Amygdala (tissue), 56 donors: Measurements from ENCODE around the gene LRPAP1.
A peak's percentile ranks its signal among the peaks of the same experiment; 100 is the strongest.
"Not testable (repeated sequence)": the region's sequence is repeated elsewhere in the genome, so short reads cannot be mapped to it uniquely, and the experiment has no call there.

Source experiments
- DNase-seq, 56 donors: peaks; one replicate each; lab custom pipeline; 2025; lab: John Stamatoyannopoulos, UW

The LRPAP1 gene

GRCh38 chr4:3535812-3536211 is 3.6 kb upstream of the LRPAP1 start:
- not testable (repeated sequence) for DNase-seq

DNA sequence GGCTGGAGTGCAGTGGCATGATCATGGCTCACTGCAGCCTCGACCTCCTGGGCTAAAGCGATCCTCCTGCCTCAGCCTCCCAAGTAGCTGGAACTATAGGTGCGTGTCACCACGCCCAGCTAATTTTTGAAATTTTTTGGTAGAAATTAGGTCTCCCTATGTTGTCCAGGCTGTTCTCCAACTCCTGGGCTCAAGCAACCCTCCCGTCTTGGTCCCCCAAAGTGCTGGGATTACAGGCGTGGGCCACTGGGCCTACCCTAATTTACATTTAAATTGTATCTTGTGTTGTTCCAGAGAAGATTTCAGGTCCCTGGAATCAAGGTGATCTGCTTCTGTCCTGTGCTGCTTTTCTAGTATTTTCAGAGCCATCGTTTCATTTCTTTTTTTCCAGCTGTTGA is 1.2 kb upstream of the LRPAP1 start:
- DNase-seq: no peak

DNA sequence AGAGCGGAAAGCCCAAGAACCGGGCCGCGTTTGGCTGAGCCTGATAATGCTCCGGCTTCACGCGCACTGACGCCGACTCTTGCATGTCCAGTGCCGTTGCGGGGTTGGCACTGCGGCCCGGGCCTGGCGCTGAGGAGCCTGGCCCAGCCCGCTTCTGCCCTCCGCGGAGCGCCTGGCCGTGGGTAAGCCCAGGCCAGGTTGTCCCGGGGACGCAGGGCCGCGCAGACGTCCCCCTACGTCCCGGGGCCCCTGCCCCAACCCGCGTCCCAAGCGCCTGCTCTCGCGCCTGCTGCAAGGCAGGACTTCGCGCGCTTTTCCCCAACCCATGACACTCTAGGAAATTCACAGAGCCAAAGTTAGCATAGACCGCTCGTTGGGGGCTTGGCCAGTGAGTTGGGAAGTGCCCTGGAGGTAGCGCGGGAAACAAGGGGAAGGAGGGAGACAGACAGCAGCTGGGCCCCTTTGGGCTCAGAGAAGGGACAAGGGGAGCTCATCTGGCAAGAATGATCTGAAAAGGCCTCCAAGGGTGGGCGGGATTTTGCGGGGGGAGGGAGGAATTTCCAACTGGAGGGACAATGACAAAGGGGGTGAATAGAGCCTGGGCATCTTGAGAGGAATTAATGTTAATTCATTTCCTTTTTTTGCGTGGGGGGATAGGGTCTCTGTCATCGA is 665 bp upstream of the LRPAP1 start:
- no peak for DNase-seq

DNA sequence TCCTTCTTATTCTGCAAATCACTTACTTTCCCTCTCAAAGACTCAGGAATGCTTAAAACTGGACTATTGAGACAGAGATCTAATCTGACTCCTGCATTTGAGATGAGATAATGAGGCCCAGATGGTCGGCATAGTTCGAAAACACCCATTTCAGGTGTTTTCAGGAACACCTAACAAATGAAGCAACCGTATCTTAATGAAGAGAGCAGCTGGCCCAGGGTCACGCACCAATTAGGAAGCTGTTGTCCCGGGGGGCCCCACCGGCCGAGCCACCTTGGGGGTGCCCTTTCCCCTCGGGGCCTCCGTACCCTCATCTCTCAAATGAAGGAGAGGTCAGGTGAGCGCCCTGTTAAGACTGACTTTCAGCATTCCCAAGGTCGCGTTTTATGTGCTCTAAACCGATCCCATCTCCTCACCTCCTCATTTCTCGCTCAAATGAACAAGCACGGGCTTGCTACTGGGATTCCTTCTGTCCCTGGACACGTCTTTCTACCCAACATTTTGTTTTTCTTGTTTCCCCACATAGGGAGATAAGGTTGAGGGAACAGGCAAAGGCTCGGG is 824 bp downstream of the LRPAP1 start:
- DNase-seq: no peak

DNA sequence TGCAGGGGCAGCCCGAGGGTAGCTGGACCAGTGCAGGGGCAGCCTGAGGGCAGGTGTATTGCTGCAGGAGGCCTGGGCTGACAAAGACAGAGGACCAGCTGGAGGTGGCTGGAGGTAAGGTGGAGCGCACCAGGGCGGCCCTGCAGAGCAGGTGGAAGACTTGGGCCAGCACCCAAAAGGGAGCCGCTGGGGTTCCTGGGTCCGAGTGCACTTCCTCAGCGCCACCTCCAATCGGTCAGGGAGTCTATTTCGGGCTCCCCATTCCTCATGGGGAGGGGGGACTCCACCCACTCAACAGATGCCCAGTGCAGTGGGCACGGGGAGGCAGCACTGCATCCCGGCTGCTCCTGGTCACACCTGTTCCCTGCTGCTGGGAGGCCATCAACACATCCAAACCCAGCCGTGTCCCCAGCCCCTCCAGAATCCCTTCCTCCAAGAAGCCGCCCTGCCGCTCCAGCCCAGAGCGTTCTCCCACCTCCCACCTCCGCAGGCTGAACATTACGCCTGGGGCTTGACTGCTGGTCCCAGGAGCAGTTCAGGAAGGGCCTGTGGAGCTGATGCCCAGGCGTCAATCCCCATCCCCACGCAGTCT is 1.5 kb downstream of the LRPAP1 start:
- DNase-seq: peak in 1 of 56 donors; percentile 18

DNA sequence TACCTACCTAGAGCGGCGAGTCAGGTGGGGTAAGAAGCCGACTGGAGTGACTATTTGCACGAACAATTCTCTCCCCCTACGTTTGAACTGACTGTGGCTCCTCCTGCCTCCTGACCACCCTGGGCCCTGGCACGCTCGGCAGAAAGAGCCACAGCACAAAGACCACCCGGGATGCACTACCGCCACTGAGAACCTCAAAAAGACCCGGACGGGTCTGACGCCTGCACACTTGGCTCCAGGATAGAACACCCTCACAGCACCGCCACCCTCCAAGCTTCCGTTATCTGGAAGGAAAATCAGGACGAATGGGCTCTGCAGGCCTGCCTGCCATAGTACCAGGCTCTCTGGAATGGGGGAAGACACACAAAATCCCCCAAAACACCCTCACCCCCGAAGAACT is 2.2 kb downstream of the LRPAP1 start:
- DNase-seq: no peak

DNA sequence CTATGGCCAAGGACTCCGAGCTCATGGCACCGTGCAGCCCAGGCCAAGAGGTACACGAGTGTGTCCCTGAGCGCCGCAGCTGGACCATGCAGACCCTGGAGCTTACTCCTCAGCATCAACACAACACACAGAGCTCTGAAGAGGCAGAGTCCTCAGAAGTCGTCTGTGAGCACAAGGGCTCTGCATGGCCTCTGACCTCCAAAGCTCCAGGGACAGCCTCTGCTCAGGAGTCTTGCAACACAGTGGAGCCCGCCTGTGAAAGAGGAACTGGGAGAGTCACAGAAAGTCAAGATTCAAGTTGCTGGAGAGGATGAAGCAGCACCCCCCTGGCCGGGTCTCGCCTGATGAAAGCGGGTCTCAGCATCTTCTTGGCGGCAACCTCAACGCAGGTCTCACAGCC is 2.9 kb downstream of the LRPAP1 start:
- peak in 8 of 56 donors; percentile 16 to 45 (median 26) for DNase-seq

- no peak for DNase-seq
Observed at GRCh38 chr4:3527914-3528876, 4.0 kb downstream of the LRPAP1 start.

DNA sequence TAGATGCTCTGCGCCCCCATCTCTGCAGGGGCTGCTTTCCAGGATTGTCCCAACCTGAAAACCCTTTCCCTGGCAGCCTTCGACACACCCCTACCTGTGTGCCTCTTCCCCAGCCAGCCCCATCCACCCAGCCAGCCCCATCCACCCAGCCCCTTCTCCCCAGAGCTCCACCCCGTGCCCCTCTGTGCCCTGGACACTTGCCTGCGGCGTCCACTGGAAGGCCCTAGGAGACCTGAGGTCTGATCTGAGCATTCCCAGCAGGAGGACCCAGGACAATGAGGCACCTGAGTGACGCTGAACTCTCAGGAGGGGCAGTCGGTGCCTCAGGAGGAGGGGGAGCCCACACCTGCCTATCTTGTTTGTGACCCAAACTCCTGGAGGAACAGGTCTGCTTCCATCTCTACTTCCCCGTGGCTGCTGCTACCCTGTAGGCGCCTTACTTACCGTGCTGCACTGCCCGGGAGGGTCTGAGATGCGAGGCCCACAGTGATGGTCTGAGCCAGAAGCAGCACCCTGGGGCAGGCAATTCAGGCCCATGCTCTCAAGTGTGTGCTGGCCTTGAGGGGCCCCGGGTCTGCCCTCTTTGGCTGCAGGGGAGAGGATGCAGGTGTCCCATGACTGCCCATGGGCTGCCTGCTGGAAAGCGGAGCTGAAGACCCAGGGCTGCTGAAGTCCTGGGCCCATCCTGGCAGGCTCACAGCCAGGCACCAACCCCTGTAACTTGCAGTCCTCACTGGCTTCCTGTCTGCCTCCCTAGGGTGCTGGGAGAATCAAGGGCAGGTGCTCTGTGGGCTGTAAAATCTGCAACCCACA is 4.9 kb downstream of the LRPAP1 start:
- no peak for DNase-seq

GRCh38 chr4:3526456-3526855 is 5.8 kb downstream of the LRPAP1 start:
- DNase-seq: no peak

DNA sequence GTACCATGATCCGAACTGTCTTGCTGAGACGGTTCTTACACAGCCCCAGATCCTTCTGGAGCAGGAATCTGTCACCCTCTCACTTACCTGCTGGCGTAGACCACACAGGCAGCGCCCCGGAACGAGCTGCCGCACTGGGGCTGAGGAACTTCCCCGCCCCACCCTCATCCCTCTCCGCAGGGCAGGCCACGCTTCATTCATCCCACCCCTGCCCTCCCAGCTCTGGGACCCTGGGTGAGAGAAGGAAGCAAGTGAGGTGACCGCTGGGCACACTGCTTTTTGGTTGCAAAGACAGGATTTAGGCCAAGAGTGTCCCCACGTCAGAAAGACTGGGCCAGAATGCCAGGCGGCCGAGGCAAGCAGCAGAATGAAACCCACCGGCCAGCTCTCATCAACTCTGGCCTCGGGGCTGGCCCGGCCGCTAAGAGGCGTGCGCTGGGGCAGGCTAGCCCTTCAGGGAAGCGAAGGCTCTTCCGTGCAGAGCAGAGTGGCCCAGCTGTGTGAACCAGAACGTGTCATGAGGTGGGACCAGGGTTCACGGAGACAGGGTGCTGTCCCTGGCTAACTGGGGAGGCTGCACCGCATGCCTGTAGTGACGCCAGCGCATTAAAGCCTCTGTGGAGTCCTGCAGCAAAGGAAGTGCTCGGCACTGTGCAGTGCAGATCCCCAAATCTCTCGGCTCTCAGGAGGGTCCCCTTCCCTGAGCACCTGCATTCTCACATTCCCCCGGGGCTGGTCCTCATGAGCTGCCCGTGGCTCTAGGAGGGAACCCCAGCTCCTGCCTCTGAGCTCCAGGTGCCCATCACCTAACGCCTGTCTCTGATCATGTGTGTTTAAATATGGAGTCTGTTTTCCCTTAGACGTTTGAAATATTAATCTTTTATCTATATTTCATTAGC is 6.4 kb downstream of the LRPAP1 start:
- DNase-seq: no peak

- no peak for DNase-seq
Observed at GRCh38 chr4:3524920-3525319, 7.3 kb downstream of the LRPAP1 start.

DNA sequence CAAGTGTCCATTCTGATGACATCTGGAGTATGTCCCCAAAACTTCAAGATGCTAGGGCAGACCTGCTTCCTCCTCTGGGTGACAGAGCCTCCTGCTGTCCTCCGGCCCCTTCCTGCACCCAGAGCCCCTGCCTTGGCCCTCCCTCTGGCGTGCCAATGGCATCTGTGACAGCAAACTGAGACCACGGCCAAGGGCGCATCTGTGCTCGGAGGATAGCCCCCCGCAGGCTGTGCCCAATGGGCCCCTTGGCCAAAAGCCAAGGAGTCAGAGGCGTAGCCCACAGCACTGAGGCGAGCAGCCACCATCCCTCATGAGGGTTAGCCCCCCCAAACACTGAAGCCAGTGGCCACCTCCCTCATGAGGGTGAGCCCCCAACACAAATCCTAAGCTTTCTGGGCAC is 7.9 kb downstream of the LRPAP1 start:
- no peak for DNase-seq

- no peak for DNase-seq
Observed at GRCh38 chr4:3523628-3524221, 8.5 kb downstream of the LRPAP1 start.

- DNase-seq: no peak
Observed at GRCh38 chr4:3523146-3523627, 9.0 kb downstream of the LRPAP1 start.

DNA sequence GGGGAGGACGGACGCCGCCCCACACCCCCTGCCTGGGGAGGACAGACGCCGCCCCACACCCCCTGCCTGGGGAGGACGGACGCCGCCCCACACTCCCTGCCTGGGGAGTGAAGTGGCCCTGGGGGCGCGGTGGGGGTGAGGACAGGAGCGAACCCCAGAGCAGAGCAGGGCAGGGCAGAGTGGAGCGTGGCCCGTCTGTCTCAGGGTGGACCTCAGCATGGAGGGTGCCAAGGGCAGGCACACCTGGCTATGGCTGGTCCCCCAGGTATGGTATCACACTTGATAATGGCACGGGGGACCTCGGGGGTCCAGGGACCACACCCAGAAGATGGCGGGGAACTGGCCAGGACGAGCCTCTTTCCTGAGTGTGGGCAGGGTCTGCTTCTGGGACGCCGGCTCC is 9.6 kb downstream of the LRPAP1 start:
- DNase-seq: no peak

GRCh38 chr4:3522326-3522640 is 9.9 kb downstream of the LRPAP1 start:
- DNase-seq: no peak

DNA sequence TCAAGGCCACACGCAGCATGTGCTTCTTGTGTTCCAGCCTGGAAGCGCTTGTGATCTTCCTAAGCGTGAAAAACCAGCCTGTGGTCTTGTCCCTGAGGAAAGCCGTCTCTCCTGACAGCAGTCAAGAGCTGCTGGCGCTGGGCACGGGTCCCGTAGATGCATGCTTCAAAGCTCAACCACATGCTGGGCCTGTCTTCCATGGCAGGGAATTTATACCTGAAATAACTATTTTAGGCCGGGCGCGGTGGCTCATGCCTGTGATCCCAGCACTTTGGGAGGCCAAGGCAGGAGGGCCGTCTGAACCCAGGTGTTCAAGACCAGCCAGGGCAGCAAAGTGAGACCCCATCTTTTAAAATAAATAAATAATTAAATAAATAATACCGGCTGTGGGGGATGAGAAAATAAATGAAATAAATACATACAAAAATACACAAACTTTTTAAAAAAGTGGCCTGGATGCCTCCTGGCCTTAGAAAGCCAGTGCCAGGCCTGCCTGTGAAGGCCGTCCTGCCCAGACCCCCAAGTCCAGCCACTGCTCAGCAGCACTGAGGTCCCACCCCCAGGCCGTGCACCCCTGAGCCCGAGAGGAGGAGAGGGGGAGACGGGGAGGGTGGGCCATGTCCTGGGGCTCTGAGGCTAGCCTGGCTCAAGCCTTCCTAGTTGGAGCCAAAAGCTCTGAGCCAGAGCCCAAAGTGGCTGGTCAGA is 10.4 kb downstream of the LRPAP1 start:
- no peak for DNase-seq
